GM21447 (cell line): Measurements from ENCODE around the gene NCBP2.
"Not testable (repeated sequence)": the region's sequence is repeated elsewhere in the genome, so short reads cannot be mapped to it uniquely, and the experiment has no call there.

Source experiments
- ATAC-seq: cut with Tn5 transposase; IDR thresholded peaks from one replicate; pipeline ENCODE4 v1.9.1; 2021; ENCODE audit not compliant: unreplicated experiment

Gene NCBP2

GRCh38 chr3:196968233-196969133 lies 26.2 kb upstream of the NCBP2 start, which contains the start of gene PIGZ:
Gene PIGZ (minus strand): TSS chr3:196968833. CDS start chr3:196952031, 16,802 bp downstream.
- ATAC-seq: peak; percentile 65

- no peak for ATAC-seq
Measured at GRCh38 chr3:196967412-196968232, 25.3 kb upstream of the NCBP2 start.

GRCh38 chr3:196966526-196967401 lies 24.4 kb upstream of the NCBP2 start:
- no peak for ATAC-seq

- no peak for ATAC-seq
Measured at GRCh38 chr3:196965804-196966173, 23.5 kb upstream of the NCBP2 start.

- ATAC-seq: no peak
Measured at GRCh38 chr3:196965112-196965803, 22.9 kb upstream of the NCBP2 start.

GRCh38 chr3:196963631-196963953 lies 21.3 kb upstream of the NCBP2 start:
- no peak for ATAC-seq

- no peak for ATAC-seq
Measured at GRCh38 chr3:196962930-196963630, 20.8 kb upstream of the NCBP2 start.

- no peak for ATAC-seq
Measured at GRCh38 chr3:196962108-196962929, 20.0 kb upstream of the NCBP2 start.

- no peak for ATAC-seq
Measured at GRCh38 chr3:196954832-196955231, 12.5 kb upstream of the NCBP2 start.

GRCh38 chr3:196951371-196951770 lies 9.0 kb upstream of the NCBP2 start:
- ATAC-seq: no peak

- ATAC-seq: no peak
Measured at GRCh38 chr3:196949750-196950149, 7.4 kb upstream of the NCBP2 start.

- no peak for ATAC-seq
Measured at GRCh38 chr3:196949285-196949619, 6.9 kb upstream of the NCBP2 start.

- no peak for ATAC-seq
Measured at GRCh38 chr3:196948442-196949284, 6.3 kb upstream of the NCBP2 start.

- ATAC-seq: no peak
Measured at GRCh38 chr3:196947860-196948441, 5.6 kb upstream of the NCBP2 start.

- no peak for ATAC-seq
Measured at GRCh38 chr3:196947136-196947859, 5.0 kb upstream of the NCBP2 start.

GRCh38 chr3:196944037-196944790 lies 1.9 kb upstream of the NCBP2 start:
- not testable (repeated sequence) for ATAC-seq

GRCh38 chr3:196942915-196943277 lies 568 bp upstream of the NCBP2 start:
- peak; percentile 3 for ATAC-seq
